ENCODE results near the gene PRKCH. TPM values are rescaled to one million over a fixed set of nuclear protein-coding genes. Genes with fewer than 3 reads are reported as not detected.

The PRKCH gene
- total RNA-seq, 1 experiment from 2014 or later, result 5.2 TPM

- Histone ChIP-seq H4K20me1 (ENCODE audit: control insufficient read depth, insufficient read depth, insufficient read length) (no peaks in the 10 kb centered on the region), H3K9ac (ENCODE audit: extremely low read depth, insufficient read length, low read length) (no peak overlapping the region), H2AFZ (ENCODE audit: low read length) (no peak overlapping the region), H4K5ac (ENCODE audit: insufficient read length, low read depth, low read length) (no peak overlapping the region), H3K23ac (ENCODE audit: insufficient read length, low read depth, low read length) (no peak overlapping the region), H3K4ac (ENCODE audit: low read depth, low read length) (no peak overlapping the region), H2BK20ac (ENCODE audit: low read depth, low read length, poor library complexity, severe bottlenecking) (no peak overlapping the region), H2AK5ac (ENCODE audit: insufficient read length, low read length) (no peak overlapping the region), H3T11ph (ENCODE audit: low read length) (no peak overlapping the region), H3K9me3 (ENCODE audit: control insufficient read depth, low read depth, low read length) (no peaks in the 10 kb centered on the region), H2BK5ac (ENCODE audit: insufficient read length, low read length) (no peak overlapping the region), H3K27ac (ENCODE audit: insufficient read length, low read depth, low read length) (no peak overlapping the region), H2BK12ac (ENCODE audit: insufficient read length, low read depth, low read length) (no peak overlapping the region), H3K79me2 (ENCODE audit: insufficient read depth, low read length) (no peaks in the 10 kb centered on the region), H3K4me2 (ENCODE audit: insufficient read depth, insufficient read length, low read length) (no peak overlapping the region), H3K56ac (ENCODE audit: insufficient read length, low read depth, low read length) (no peak overlapping the region), H3K4me1 (ENCODE audit: insufficient read depth, low read length) (no peaks in the 10 kb centered on the region), H3K27me3 (ENCODE audit: insufficient read depth, low read length) (no peaks in the 10 kb centered on the region), H4K8ac (replicated peaks; ENCODE audit: insufficient read length, low read depth, low read length) (no peak overlapping the region), H2BK15ac (ENCODE audit: low read depth, low read length) (no peak overlapping the region), H3K79me1 (ENCODE audit: insufficient read depth, low read depth, low read length, poor library complexity, severe bottlenecking) (no peaks in the 10 kb centered on the region), H3K14ac (ENCODE audit: insufficient read depth, low read length) (no peak overlapping the region), H4K91ac (ENCODE audit: insufficient read length, low read depth, low read length) (no peak overlapping the region), H2BK120ac (ENCODE audit: low read depth, low read length, poor library complexity, severe bottlenecking) (no peak overlapping the region), H3K18ac (ENCODE audit: insufficient read length, low read depth, low read length) (no peak overlapping the region), H3K23me2 (ENCODE audit: insufficient read length, low read depth, low read length, poor library complexity, severe bottlenecking) (no peaks in the 10 kb centered on the region)
- Mint-ChIP-seq H3K9me3 (no peaks in the 10 kb centered on the region), H3K27me3 (ENCODE audit: low read depth) (no peaks in the 10 kb centered on the region), H3K27ac (no peak overlapping the region), H3K4me1 (0 out of 4 replicates have a peak, but pooled peaks cover 0 to 2% of the 10 kb centered on the region in 2 experiments), H3K4me3 (no peak overlapping the region), H3K36me3 (ENCODE audit: insufficient read depth in 1 of 3, low read depth in 3 of 3) (no peaks in the 10 kb centered on the region)
- no peak for DNase-seq
- WGBS (ENCODE audit: extremely low coverage, insufficient read length, low lambda C conversion rate), result no CpG with 5 or more reads among the region's 5 CpGs
- TF ChIP-seq CTCF (conservative IDR thresholded peaks at IDR 0.05), result no peak
Observed at GRCh38 chr14:61362072-61362750, 40.8 kb downstream of the PRKCH start.
